OCI-LY3 (cell line): ENCODE results near the gene GRID1.

ENCODE experiments used
- H2AFZ ChIP-seq: fragments of 200-600, 300-600 bp; shearing (Covaris generic); 2 replicates; pipeline ENCODE4 v1.6.0; 2014; ENCODE audit warnings: antibody characterized with exemption, low read depth, low read length
- H3K27ac ChIP-seq: fragments of 200-600, 300-600 bp; sonication (generic); 2 replicates; pipeline ENCODE4 v1.5.1; 2014; ENCODE audit warnings: mild to moderate bottlenecking, low read length, moderate library complexity, mixed read lengths
- H3K27me3 ChIP-seq: fragments of 200-600, 300-600 bp; sonication (generic); 2 replicates; pipeline ENCODE4 v1.6.1; 2014; ENCODE audit warnings: low read depth, low read length, mixed read lengths
- H3K36me3 ChIP-seq: fragments of 200-600, 300-600 bp; sonication (generic); replicated peaks from 2 replicates; pipeline ENCODE3; 2014; ENCODE audit warnings: low read depth, low read length, mixed read lengths
- H3K4me1 ChIP-seq: fragments of 300-600, 200-600 bp; sonication (generic); 2 replicates; pipeline ENCODE4 v1.6.1; 2014; ENCODE audit warnings: low read length, mixed read lengths
- H3K4me2 ChIP-seq: fragments of 200-600, 300-600 bp; sonication (generic); 2 replicates; pipeline ENCODE4 v1.6.1; 2014; ENCODE audit warnings: low read length, mixed read lengths
- H3K4me3 ChIP-seq: fragments of 300-600, 200-600 bp; sonication (generic); 2 replicates; pipeline ENCODE4 v1.5.1; 2014; ENCODE audit warnings: antibody characterized with exemption, mild to moderate bottlenecking, low read length, moderate library complexity
- H3K79me2 ChIP-seq: fragments of 300-600, 200-600 bp; shearing (Covaris generic); 2 replicates; pipeline ENCODE4 v1.6.1; 2014; ENCODE audit warnings: mild to moderate bottlenecking, low read length, mixed read lengths
- H3K9ac ChIP-seq: fragments of 300-600, 200-600 bp; shearing (Covaris generic); 2 replicates; pipeline ENCODE4 v1.6.0; 2014; ENCODE audit warnings: mild to moderate bottlenecking, low read length, moderate library complexity
- H3K9me3 ChIP-seq: fragments of 200-600, 300-600 bp; shearing (Covaris generic); 2 replicates; pipeline ENCODE4 v1.6.1; 2014; ENCODE audit warnings: low read length, mixed read lengths; ENCODE audit not compliant: insufficient read depth
- H4K20me1 ChIP-seq: fragments of 200-600, 300-600 bp; sonication (generic); 2 replicates; pipeline ENCODE4 v1.6.1; 2016; ENCODE audit warnings: low read length, mixed read lengths; ENCODE audit not compliant: insufficient read depth
- CTCF ChIP-seq: fragments of 200-600, 300-600 bp; sonication (generic); IDR thresholded peaks from 2 replicates; pipeline ENCODE4 v1.5.1; 2014; ENCODE audit warnings: antibody characterized with exemption, low read length, low read depth
- EZH2phosphoT487 ChIP-seq: fragments of 200-600 bp; shearing (Covaris generic); IDR thresholded peaks from 2 replicates; pipeline ENCODE4 v1.6.1; 2018; ENCODE audit warnings: antibody characterized with exemption, mixed run types, low read depth

Gene GRID1

GRCh38 chr10:85623342-85623741 is 743.3 kb downstream of the GRID1 start:
- no peaks in the 10 kb centered on the region for H3K9me3 ChIP-seq
- no peaks in the 10 kb centered on the region for H3K79me2 ChIP-seq
- H4K20me1 ChIP-seq = no peaks in the 10 kb centered on the region
- H3K27me3 ChIP-seq = no peaks in the 10 kb centered on the region
- H2AFZ ChIP-seq = no peak overlapping the region
- H3K4me3 ChIP-seq = no peak overlapping the region
- TF ChIP-seq CTCF (no peak), EZH2phosphoT487 (no peak)
- no peaks in the 10 kb centered on the region for H3K36me3 ChIP-seq
- H3K9ac ChIP-seq = no peak overlapping the region
- no peak overlapping the region for H3K4me2 ChIP-seq
- H3K27ac ChIP-seq = no peak overlapping the region
- H3K4me1 ChIP-seq = no peaks in the 10 kb centered on the region

- Histone ChIP-seq H3K4me2 (no peak overlapping the region), H3K27ac (no peak overlapping the region), H3K9me3 (no peaks in the 10 kb centered on the region), H3K4me1 (no peaks in the 10 kb centered on the region), H3K9ac (no peak overlapping the region), H3K27me3 (no peaks in the 10 kb centered on the region), H3K79me2 (no peaks in the 10 kb centered on the region), H2AFZ (no peak overlapping the region), H3K4me3 (no peak overlapping the region), H4K20me1 (no peaks in the 10 kb centered on the region), H3K36me3 (no peaks in the 10 kb centered on the region)
- TF ChIP-seq CTCF = no peak
- TF ChIP-seq EZH2phosphoT487 = no peak
Observed at GRCh38 chr10:85622425-85622824, 744.2 kb downstream of the GRID1 start.

- Histone ChIP-seq H3K79me2 (no peaks in the 10 kb centered on the region), H3K9ac (no peak overlapping the region), H3K4me1 (no peaks in the 10 kb centered on the region), H3K27me3 (no peaks in the 10 kb centered on the region), H3K4me3 (no peak overlapping the region), H3K27ac (no peak overlapping the region), H3K9me3 (no peaks in the 10 kb centered on the region), H2AFZ (no peak overlapping the region), H3K4me2 (no peak overlapping the region), H3K36me3 (no peaks in the 10 kb centered on the region), H4K20me1 (no peaks in the 10 kb centered on the region)
- TF ChIP-seq EZH2phosphoT487 (no peak), CTCF (no peak)
Observed at GRCh38 chr10:85621562-85621961, 745.0 kb downstream of the GRID1 start.

GRCh38 chr10:85620807-85621206 is 745.8 kb downstream of the GRID1 start:
- no peaks in the 10 kb centered on the region for H3K27me3 ChIP-seq
- H3K4me2 ChIP-seq = no peak overlapping the region
- no peak overlapping the region for H3K9ac ChIP-seq
- no peak overlapping the region for H3K27ac ChIP-seq
- no peak for TF ChIP-seq CTCF
- TF ChIP-seq EZH2phosphoT487 = no peak
- no peaks in the 10 kb centered on the region for H3K4me1 ChIP-seq
- H4K20me1 ChIP-seq = no peaks in the 10 kb centered on the region
- H3K36me3 ChIP-seq = no peaks in the 10 kb centered on the region
- H2AFZ ChIP-seq = no peak overlapping the region
- no peaks in the 10 kb centered on the region for H3K9me3 ChIP-seq
- H3K79me2 ChIP-seq = no peaks in the 10 kb centered on the region
- no peak overlapping the region for H3K4me3 ChIP-seq
